ENCODE data around the gene TPD52L2. TPM values are rescaled to one million over a fixed set of nuclear protein-coding genes. Genes with fewer than 3 reads are reported as not detected.

Gene TPD52L2
- 94.4 and 99.0 TPM in 2 replicates for total RNA-seq
- polyA plus RNA-seq (2012) = 118 TPM

DNA sequence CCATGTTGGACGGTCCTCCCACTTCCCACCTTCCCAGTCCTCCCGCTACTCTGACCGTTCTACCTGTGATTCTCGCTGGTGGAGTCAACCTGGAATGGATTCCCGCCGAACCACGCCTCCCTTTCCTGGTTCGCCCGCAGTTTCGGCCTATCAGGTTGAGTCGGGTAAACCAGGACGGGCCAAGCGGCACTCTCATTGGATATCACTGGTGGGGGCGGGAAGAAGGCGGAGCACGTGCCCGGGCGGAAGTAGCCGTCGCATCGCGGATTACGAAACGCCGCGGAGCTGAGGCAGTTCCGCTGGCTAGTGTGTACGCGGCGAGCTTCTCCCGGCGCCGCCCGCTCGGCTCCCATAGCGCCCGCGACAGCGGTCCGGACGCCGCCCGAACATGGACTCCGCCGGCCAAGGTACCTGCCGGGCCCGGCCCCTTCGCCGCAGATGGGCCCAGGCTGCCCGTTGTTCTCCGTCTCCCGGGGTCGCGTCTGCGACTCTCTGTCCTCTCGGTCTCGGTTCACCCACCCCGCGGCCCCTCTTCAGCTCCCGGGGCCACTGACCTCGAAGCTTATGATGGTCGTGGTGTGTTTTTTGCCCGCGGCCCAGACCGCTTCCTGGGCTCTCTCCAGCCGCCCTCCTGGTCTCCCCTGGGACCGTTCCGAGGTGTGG lies at the start of gene TPD52L2:
Gene TPD52L2, plus strand, starts transcription at position 293 of the 663 bp plus-strand sequence. Its CDS starts 96 bp downstream, at position 389.
- peak; percentile 98 for DNase-seq (ENCODE audit: low read depth)

DNA sequence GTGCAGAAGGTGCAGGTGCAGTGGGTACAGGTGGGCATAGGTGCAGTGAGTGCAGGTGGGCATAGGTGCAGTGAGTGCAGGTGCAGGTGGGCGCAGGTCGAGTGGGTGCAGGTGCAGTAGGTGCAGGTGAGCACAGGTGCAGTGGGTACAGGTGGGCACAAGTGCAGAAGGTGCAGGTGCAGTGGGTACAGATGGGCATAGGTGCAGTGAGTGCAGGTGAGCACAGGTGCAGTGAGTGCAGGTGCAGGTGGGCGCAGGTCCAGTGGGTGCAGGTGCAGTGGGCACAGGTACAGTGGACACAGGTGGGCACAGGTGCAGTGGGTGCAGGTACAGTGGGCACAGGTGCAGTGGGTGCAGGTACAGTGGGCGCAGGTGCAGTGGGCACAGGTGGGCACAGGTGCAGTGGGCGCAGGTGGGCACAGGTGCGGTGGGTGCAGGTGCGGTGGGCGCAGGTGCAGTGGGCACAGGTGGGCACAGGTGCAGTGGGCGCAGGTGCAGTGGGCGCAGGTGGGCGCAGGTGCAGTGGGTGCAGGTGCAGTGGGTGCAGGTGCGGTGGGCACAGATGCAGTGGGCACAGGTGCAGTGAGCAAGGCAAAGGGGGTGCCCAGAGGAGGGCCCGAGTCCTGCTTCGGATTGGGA lies 49.3 kb upstream of the TPD52L2 start:
- DNase-seq (ENCODE audit: low read depth) = no peak

DNA sequence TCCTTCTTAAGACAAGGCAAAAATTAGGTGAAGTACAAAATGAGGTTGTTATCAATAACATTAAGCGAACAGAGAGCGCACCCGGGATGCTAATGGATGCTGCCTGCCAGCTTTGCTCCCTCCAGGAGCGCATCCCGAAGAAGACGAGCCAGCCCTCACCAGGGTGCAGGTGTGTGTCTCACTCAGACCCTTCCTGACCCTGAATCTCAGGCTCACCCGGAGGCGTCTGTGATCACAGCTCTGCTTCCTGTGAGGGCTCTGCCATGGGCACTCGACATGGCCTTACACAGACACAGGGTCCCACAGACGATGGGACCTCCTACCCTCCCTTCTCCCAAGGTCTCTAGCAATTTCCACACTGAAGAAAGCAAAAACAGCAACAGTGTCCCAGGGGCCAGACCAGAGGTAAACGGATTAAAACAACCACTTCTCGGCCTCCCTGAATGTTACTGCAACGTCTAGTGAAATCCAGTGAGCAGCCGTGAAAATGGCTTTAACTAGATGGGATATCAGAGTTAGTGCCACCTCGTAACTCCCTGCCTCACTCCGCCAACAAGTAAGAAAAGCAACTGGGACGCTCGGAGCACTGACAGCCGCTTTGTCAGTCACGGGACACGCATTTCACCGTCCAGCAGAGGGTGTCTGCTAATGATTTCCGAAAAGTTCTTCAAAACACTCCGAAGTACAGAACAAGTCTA lies 45.7 kb upstream of the TPD52L2 start:
- DNase-seq (ENCODE audit: low read depth) = peak; percentile 36

DNA sequence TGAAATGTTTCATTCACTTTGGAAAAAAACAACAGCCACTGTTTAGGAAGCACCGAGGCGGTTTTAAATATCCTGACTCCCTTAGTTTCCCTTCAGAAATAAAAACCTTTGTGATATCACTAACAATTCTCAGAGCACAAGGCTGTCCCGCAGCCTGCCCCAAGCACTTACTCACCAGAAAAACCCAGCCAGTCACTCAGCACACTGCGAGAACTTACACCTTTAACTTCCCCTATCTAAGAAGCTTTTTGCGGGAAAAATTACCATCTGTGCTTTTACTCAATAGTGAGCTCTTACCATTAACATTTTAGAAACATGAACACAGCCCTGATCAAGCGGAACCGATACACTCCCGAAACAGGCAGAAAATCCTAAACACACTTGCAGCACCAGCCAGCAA lies 43.3 kb upstream of the TPD52L2 start:
- no peak for DNase-seq (ENCODE audit: low read depth)

DNA sequence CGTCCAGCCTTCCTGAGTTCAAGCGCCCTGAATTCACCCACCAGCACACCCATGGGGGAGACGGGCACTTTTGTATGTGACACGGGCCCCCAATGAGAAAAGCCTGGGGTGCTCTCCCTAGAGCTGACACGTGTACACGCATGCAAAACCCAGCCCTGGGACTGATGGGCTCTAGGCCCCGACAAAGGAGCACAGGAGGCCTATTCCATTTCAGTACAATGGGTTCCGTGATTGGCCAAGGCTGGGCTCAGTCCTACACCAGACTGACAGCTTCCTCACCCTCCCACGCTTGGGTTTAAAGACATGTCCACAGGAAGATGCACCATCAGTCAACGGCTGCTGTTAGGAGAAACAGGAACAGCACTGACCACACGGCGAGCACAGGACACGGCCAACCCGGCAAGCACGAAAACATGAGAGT lies 42.8 kb upstream of the TPD52L2 start:
- DNase-seq (ENCODE audit: low read depth) = no peak

DNA sequence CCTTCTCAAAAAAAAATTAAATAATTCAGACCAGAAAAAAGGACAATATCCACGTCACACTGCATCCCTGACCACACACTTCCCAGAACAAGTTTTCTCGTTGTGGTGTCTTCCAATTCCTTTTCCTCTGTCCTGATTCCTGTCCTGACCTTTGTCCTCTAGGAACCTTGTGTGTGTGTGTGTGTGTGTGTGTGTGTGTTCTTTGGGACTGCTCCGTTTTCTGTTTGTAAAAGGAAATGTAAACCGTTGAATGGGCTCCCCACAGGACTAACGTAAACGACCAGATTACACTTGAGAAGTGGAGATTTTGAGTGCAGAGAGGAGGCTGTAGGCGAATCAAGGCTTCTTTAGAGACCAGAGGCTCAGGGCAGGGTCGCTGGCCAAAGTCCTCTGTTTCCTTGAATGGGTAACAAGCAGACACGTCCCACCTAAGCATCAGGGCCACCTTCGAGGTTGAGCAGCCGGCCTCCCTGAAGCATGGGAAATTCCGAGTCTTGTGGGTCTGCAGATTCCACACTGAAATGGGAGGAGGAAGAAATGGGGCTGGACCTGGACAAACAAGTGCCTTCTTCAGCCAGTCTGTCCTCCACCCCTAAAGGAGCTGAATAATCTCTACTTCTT lies 41.3 kb upstream of the TPD52L2 start:
- DNase-seq (ENCODE audit: low read depth) = no peak

DNA sequence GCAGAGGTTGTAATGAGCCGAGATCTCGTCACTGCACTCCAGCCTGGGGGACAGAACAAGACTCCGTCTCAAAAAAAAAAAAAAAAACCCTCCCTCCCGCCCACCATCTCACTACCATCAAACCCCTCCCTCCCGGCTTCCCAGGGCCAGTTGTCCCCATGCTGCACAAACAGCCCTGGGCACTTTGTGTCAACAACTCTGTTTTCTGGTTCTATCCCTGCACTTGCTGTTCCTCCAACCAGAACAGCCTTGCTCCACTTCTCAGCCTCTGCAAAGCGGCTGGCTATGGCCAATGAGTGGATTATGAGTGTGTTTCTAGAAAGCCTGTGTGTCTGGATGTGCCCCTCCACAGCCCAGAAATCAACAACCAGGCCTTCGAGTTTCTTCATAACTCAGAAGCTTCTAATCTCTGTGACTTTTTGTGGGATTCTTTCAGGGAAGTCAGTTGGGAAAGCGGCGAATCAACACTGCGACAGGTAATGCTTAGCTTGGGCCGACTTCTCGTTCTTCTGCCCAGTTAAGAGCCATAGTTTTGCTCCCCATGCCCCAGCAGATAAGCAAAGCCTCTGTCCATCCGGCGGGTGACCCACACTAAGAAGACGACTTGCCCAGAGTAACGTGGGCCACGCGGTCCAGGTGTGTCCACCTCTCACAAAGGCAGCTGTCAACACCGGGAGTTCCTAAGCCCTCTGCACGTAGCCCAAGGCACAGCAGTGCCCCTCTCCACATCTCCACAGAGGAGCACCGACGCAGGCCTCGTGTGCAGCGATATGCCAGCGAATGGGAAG lies 39.5 kb upstream of the TPD52L2 start:
- DNase-seq (ENCODE audit: low read depth) = no peak

DNA sequence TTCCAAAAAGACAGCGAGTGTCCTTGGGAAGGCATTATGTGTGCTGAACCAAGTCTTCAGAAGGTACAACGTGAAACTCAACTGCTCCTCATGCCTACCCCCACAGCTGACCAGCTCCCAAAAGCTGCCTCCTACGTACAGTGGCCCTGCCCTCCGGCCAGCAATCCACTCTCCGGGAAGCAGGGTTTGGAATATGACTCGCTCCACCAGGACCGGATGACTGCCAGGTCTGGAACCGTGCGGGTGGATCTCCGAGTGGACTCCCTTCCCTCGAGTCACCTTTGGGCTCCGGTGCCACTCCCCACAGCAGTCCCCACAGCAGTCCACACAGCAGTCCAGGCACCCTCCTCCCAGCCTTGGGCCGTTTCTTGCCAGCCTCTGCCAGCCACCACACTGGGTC lies 38.3 kb upstream of the TPD52L2 start:
- DNase-seq (ENCODE audit: low read depth) = peak; percentile 25

DNA sequence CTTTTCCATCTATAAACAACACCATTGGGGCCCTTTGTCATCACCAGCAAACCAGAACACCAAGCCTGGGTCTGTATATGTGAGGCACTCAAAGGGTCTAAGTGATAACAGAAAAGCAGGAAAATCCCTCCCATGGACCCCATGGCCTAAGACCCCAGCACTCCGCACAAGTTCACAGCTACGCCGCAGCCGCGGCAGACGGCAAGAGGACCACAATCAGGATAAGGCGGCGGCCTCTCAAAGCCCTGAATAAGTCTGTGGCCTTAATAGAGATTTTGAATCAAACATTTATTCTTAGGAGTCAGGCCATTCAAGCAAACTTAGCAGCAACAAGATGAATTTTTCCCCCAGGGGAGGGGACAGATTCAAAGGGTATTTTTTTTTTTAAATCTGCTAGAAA lies 36.9 kb upstream of the TPD52L2 start:
- no peak for DNase-seq (ENCODE audit: low read depth)

DNA sequence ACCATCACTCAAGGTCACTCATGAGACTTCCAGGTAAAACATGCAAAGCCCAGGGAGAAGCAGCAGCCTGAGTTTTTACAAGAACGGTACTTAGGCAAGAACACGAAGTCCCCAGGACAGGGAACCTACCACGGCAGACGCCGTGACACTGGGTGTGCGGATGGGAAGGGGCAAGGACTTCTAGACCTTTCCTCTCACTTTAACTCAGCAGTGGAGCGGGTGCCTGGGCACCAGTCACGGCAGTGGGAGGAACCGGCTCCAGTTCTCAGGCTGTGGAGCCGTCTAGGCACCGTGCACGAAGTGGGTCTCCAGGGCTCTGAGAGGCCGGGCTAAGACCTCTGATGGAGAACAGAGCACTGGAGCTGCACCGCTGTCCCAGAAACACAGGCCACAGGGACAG lies 36.5 kb upstream of the TPD52L2 start:
- DNase-seq (ENCODE audit: low read depth) = no peak

DNA sequence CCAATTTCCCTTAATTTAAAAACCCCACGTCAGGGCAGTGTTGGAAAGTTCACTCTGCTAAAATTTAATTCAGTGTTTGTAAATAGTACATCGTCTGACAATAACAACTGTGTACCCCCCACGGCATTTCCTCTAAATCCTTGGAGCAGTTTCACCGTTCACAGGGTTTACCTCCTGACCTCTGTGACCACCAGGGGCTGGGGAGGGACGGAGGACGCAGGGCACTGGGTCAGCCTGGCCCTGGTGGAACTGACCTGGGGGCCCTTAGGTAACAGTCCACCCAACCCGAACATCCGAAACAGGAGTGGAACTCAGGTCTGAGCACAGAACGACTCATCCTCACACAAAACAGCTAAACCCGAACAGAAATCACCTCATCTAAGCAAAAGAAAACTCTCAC lies 36.1 kb upstream of the TPD52L2 start:
- no peak for DNase-seq (ENCODE audit: low read depth)

DNA sequence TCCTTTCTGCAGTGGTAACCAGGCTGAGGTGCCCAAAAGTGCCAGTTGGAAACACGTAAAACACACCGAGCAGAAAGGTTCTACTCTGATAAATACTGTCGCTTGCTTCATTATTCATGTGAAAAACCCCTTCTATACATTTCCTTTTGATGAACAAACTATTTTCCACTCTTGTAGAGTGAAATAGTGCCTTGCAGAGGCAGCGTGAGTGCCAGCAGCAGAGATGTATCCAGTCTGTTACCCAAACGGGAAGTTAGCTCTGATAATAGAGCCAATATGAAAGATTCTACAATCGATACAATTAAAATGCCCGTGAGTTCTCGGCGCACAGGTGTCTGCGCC lies 35.5 kb upstream of the TPD52L2 start:
- DNase-seq (ENCODE audit: low read depth) = no peak

DNA sequence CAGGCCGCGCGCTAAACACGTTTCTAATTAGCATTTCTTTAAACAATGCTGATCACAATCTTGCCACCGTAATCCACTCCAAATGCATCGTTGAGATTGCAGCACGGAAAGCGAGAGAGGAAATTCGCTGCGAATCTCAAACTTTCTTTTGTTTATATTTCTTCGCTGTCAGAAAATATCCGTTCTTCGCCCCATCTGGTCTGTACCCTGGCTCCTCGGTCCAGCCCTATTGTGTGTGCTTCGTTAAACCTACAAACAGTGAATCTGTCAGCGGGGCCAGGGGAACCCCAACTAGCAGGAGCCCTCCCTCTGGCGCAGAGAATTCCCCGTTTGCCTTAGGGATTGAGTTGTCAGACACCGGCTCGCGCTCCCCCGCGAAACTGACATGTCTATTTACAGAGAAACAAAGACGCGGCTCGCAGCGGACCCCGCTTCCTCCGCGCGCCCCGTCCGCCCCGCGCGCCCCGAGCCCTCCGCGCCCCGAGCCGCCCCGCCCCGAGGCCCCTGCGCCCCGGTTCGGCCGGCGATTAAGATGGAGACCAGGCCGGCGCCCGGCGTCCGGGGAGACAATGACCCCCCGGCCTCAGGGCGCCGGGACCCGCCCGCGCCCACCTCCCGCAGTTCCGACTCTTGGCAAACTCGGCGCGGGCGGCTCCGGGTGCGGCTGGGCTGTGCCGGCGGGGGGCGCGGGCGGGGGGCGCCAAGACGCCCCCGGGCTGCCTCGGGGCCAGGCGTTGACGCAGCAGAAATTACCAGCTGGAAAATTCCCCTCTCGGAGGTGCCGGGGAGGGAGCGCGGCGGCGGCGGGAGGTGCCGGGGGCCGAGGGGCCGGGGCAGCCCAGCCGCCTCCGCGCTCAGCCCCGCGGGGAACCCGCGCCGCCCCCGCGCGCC lies 34.9 kb upstream of the TPD52L2 start:
- peak; percentile 25 for DNase-seq (ENCODE audit: low read depth)

DNA sequence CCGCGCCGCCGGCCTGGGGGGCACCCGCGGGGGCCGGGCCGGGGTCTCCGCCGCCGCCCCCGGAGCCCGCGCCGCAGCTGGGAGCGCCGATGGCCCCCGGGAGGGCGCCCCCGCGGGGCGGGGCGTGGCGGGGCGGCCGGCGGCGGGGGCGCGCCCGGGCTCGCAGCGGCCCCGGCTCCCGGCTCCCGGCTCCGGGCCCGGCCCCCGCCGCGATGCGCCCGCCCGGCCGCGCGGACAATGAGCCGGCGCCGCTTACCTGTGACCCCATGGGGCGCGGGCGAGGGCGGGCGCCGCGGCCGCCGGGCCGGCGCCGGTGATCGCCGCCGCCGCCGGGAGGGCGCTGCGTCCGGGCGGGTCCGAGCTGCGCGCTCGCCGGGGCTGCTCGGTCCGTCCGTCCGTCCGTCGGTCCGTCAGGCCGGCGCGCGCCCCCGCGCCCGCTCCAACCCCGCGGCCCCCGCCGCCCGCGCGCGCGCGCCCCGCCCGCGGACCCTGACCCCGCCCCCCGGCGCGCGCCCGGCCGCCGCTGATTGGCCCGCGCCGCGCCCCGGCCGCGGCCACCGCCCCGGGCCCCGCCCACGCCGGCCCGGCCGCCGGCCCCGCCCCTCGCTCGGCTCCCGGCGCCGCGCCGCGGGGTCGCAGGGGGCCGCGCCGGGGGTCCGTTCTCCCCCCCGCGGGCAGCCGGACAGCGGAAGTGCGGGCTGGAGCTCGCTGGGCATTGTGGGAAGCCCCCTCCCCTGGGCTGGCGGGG lies 34.1 kb upstream of the TPD52L2 start, which contains the start of gene ZBTB46:
Gene ZBTB46, minus strand, starts transcription at position 424 of the 748 bp plus-strand sequence. CDS start 40,507 bp downstream, outside the sequence.
- peak; percentile 59 for DNase-seq (ENCODE audit: low read depth)

DNA sequence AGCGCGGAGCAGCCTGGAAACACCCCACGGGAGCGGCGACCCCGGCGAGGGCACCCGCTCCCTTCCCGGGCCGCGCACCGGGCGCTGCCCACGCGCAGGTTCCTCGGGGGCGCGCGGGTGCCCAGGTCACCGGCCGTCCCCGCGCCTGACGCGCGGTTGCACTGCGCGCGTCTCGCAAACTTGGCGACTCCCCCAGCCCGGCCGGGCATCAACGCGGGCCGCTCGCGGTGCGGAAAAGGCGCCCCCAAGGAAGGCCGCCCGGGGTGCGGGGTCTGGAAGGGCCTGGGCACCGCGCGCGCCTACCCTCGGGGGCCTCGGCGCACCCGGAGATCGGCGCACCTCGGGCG lies 33.5 kb upstream of the TPD52L2 start:
- DNase-seq (ENCODE audit: low read depth) = no peak

DNA sequence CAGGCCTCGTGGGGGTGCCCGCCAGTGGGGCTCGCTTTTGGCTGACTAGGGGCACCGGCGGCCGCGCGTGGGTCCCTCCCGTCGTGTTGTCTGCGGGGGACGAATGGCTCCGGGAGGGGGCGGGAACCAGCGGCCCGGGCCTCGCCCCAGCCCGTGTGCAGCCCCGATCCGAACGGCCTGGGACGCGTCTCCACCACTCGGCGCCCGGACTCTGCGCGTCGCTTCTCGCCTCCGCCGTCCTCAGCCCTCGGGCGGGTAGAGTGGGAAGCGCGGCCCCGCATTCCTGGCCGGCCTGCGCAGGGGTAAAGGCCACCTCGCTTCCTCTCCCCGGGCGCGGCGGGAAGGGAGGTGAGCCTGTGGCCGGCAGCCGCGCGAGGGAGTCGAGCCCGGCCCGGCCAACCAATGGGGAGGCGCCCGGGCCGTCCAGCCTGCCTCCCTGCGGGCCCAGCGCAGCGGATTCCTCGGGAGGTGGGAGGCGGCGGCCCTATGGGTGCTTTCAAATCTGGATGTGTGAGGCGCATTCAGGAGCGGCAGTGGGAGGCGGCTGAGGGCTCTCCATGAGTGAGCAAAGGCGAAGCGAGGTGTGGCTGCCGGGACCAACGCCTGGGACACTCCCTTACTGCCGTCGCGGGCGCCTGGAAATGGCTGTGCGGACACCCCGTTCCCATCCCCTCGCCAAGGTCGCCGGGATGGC lies 32.9 kb upstream of the TPD52L2 start:
- DNase-seq (ENCODE audit: low read depth) = no peak

DNA sequence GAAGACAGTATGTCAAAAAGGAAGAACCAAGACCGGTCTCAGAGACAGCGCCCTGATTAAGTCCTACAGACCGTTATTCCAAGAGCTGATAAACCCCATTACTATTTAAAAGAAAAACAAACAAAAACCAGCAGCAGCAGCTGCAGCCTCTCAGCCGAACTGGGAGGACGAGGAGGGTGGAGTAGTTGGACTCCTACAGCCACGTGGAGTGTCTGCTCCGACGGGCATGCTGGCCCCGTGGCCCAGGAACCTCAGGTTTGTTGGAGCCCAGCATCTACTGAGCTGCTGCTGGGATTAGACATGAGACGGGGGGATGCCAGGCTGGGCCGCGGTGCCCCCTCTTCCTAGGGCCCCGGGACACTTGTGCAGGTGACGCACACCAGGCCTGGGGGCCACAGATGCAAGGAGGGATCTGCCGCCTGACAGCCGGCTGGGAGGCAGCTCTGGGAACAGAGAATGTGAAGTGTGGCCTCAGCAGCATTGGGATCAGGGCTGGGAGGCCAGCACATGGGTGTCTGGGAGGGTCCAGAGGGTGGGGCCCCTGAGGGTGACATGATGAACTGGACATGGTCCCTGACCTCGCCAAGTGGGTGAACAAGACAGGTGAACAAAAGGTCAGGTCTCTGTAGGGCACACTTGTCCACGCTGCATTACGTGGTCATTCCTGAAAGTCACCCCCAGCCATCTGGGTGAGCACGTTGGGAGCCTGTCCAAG lies 31.1 kb upstream of the TPD52L2 start:
- peak; percentile 62 for DNase-seq (ENCODE audit: low read depth)

DNA sequence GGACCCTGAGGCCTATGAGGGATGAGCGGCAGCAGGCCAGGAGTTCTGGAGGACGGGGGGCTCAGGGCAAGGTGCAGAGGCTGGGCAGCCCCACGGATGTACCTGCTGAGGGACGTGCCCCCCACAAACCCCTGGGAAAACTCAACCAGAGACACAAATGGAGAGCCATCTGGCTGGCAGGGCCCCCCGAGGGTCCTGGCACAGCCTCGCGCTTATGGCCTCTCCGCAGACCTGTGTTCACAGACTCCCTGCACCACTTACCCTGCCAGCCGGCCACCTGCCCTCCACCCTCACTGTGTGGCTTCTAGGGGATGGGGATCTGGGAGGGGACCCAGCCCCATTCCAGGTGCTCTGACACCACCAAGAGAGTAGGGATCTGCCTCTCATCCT lies 30.6 kb upstream of the TPD52L2 start:
- no peak for DNase-seq (ENCODE audit: low read depth)

Measured in myocyte (in vitro differentiated cells).